Endodermal cell (in vitro differentiated cells): Measurements from ENCODE around the gene VSTM4. TPM values are rescaled to one million over a fixed set of nuclear protein-coding genes. Genes with fewer than 3 reads are reported as not detected.
A peak's percentile ranks its signal among the peaks of the same experiment; 100 is the strongest.

Experiments used
- DNase-seq: peaks from one replicate; pipeline ENCODE4 v3.0.0-alpha.2; 2017
- H3K27ac ChIP-seq: 2 replicates; pipeline ENCODE4 v1.5.1; 2013; ENCODE audit warnings: mild to moderate bottlenecking, low read depth, low read length, moderate library complexity
- H3K27me3 ChIP-seq: 2 replicates; pipeline ENCODE4 v1.6.1; 2013; ENCODE audit warnings: mild to moderate bottlenecking, low read length, moderate library complexity; ENCODE audit not compliant: insufficient read depth, control insufficient read depth, poor library complexity, severe bottlenecking
- H3K36me3 ChIP-seq: 2 replicates; pipeline ENCODE4 v1.7.0; 2013; ENCODE audit warnings: mild to moderate bottlenecking, low read length, moderate library complexity; ENCODE audit not compliant: control insufficient read depth, insufficient read depth
- H3K4me1 ChIP-seq: one replicate; pipeline ENCODE4 v1.7.0; 2013; ENCODE audit warnings: low read length; ENCODE audit not compliant: control insufficient read depth, insufficient read depth
- H3K4me3 ChIP-seq: 2 replicates; pipeline ENCODE4 v1.5.1; 2013; ENCODE audit warnings: mild to moderate bottlenecking, low read length, moderate library complexity
- H3K9ac ChIP-seq: 2 replicates; pipeline ENCODE4 v1.6.1; 2013; ENCODE audit warnings: mild to moderate bottlenecking, low read length, moderate library complexity; ENCODE audit not compliant: poor library complexity, severe bottlenecking; ENCODE audit errors: extremely low read depth
- H3K9me3 ChIP-seq: 2 replicates; pipeline ENCODE4 v1.6.1; 2013; ENCODE audit warnings: mild to moderate bottlenecking, low read length, moderate library complexity; ENCODE audit not compliant: control insufficient read depth
- H3K27ac Mint-ChIP-seq: 2 replicates; pipeline ENCODE4 v1.8.0; 2020; ENCODE audit warnings: mixed read lengths
- H3K27me3 Mint-ChIP-seq: 2 replicates; pipeline ENCODE4 v1.8.0; 2021; ENCODE audit warnings: mild to moderate bottlenecking, mixed read lengths; ENCODE audit not compliant: insufficient read depth
- H3K36me3 Mint-ChIP-seq: 2 replicates; pipeline ENCODE4 v1.8.0; 2020; ENCODE audit warnings: low read depth, mixed read lengths
- H3K4me1 Mint-ChIP-seq: 2 replicates; pipeline ENCODE4 v1.8.0; 2020; ENCODE audit warnings: mixed read lengths
- H3K4me3 Mint-ChIP-seq: 2 replicates; pipeline ENCODE4 v1.8.0; 2020; ENCODE audit warnings: mild to moderate bottlenecking, moderate library complexity, mixed read lengths
- H3K9me3 Mint-ChIP-seq: 2 replicates; pipeline ENCODE4 v1.8.0; 2020; ENCODE audit warnings: mild to moderate bottlenecking, mixed read lengths
- WGBS, 2 experiments: methylation state at CpG; one replicate each; pipeline versions ENCODE4 v1.1.5 to v1.1.7; 2013; ENCODE audit warnings: missing lambda C conversion rate in 2 of 2, mixed read lengths in 1 of 2; ENCODE audit not compliant: insufficient coverage in 1 of 2, insufficient read length in 1 of 2; 5-methylcytosine and 5-hydroxymethylcytosine counted together
- total RNA-seq, 2 donors: library from RNA; stranded (reverse); fragmentation: NEBNext Ultra II Directional in 1 of 2; extraction: Animal tissue kit (Norgen Biotek cat#: 25700) in 1 of 2; gene quantifications; 2 replicates in 1 of 2; 3 replicates in 1 of 2; pipeline ENCODE4 v1.2.1, GENCODE V29; 2021
- TF ChIP-seq, protein P1 (sequence below): fragments of 200-600 bp; sonication (generic); conservative IDR thresholded peaks from 2 replicates; pipeline ENCODE4 v1.5.0; 2021; ENCODE audit warnings: antibody characterized with exemption, mild to moderate bottlenecking

The VSTM4 gene
- total RNA-seq, 2 donors from 2014 or later: 0.51 to 0.77 TPM

DNA sequence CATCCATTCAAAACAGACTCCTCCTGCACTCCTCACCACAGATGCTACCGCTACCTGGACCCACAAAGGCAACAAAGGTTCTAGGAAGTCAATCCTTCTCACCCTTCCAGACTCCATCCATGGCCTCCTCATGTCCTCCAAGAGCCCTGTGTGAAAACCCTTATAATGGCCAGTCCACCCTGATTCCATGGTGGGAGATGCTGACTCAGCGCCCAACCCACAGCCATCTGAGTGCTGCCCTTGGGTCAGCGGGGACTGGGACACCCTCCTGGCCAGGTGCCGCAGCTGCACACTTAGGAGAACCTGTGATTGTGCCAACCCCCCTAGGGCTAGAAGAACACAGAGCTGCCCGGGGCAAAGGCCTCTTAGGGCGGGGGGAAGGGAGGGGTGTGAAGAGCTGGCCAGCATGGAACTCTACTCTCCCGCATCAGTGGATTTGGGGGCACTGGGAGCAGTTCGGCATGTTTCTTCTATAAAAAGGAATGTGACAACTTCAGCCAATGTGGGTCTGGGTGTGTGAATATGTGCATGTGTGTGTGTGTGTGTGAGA is 47.5 kb upstream of the VSTM4 start:
- Histone ChIP-seq H3K4me1 (no peaks in the 10 kb centered on the region), H3K27me3 (no peaks in the 10 kb centered on the region), H3K27ac (no peak overlapping the region), H3K9me3 (no peaks in the 10 kb centered on the region), H3K4me3 (no peak overlapping the region), H3K36me3 (no peaks in the 10 kb centered on the region), H3K9ac (no peak overlapping the region)
- 83 to 92% methylated on average over 1 to 8 of the region's 8 CpGs for WGBS, 2 experiments
- no peaks in the 10 kb centered on the region for H3K27me3 Mint-ChIP-seq
- H3K27ac Mint-ChIP-seq: no peak overlapping the region
- DNase-seq: peak; percentile 38
- no peaks in the 10 kb centered on the region for H3K9me3 Mint-ChIP-seq
- peaks cover 10% of the 10 kb centered on the region for H3K4me1 Mint-ChIP-seq
- TF ChIP-seq, protein P1, sequence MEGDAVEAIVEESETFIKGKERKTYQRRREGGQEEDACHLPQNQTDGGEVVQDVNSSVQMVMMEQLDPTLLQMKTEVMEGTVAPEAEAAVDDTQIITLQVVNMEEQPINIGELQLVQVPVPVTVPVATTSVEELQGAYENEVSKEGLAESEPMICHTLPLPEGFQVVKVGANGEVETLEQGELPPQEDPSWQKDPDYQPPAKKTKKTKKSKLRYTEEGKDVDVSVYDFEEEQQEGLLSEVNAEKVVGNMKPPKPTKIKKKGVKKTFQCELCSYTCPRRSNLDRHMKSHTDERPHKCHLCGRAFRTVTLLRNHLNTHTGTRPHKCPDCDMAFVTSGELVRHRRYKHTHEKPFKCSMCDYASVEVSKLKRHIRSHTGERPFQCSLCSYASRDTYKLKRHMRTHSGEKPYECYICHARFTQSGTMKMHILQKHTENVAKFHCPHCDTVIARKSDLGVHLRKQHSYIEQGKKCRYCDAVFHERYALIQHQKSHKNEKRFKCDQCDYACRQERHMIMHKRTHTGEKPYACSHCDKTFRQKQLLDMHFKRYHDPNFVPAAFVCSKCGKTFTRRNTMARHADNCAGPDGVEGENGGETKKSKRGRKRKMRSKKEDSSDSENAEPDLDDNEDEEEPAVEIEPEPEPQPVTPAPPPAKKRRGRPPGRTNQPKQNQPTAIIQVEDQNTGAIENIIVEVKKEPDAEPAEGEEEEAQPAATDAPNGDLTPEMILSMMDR: no peak
- no peaks in the 10 kb centered on the region for H3K36me3 Mint-ChIP-seq
- no peak overlapping the region for H3K4me3 Mint-ChIP-seq

DNA sequence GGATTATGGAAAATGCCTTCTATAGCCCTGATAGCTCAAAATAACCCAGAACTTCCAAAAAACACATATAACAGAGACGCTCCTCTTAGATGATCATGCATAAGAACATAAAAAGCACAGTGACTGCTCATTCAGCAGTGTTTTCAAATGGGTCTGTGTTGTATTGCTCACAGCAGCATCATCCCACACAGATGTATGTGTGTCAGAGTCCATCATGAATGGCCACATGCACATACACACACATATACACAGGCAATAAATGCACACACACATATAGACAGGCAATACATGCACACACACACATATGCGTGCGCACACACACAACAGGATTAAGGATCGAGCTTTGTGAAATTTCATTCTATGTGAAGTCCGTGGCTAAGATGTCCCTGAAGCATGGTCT is 46.7 kb upstream of the VSTM4 start:
- H3K9me3 Mint-ChIP-seq: no peaks in the 10 kb centered on the region
- TF ChIP-seq, protein P1: no peak
- H3K4me1 Mint-ChIP-seq: peaks cover 7% of the 10 kb centered on the region
- H3K36me3 ChIP-seq: no peaks in the 10 kb centered on the region
- H3K36me3 Mint-ChIP-seq: no peaks in the 10 kb centered on the region
- H3K9ac ChIP-seq: no peak overlapping the region
- no peaks in the 10 kb centered on the region for H3K9me3 ChIP-seq
- no peaks in the 10 kb centered on the region for H3K4me1 ChIP-seq
- H3K4me3 Mint-ChIP-seq: no peak overlapping the region
- WGBS, 2 experiments: 94 to 96% methylated on average over 4 to 5 of the region's 5 CpGs
- no peak overlapping the region for H3K4me3 ChIP-seq
- no peak overlapping the region for H3K27ac ChIP-seq
- no peaks in the 10 kb centered on the region for H3K27me3 Mint-ChIP-seq
- no peaks in the 10 kb centered on the region for H3K27me3 ChIP-seq
- H3K27ac Mint-ChIP-seq: no peak overlapping the region
- peak; percentile 5 for DNase-seq

GRCh38 chr10:49161411-49161997 is 46.2 kb upstream of the VSTM4 start:
- H3K9me3 Mint-ChIP-seq: no peaks in the 10 kb centered on the region
- no peak overlapping the region for H3K4me3 Mint-ChIP-seq
- 60 to 65% methylated on average over 4 to 8 of the region's 8 CpGs for WGBS, 2 experiments
- Histone ChIP-seq H3K27me3 (no peaks in the 10 kb centered on the region), H3K27ac (no peak overlapping the region), H3K4me1 (no peaks in the 10 kb centered on the region), H3K4me3 (no peak overlapping the region), H3K36me3 (no peaks in the 10 kb centered on the region), H3K9ac (no peak overlapping the region), H3K9me3 (no peaks in the 10 kb centered on the region)
- no peak overlapping the region for H3K27ac Mint-ChIP-seq
- peak; percentile 59 for DNase-seq
- H3K4me1 Mint-ChIP-seq: peaks cover 6% of the 10 kb centered on the region
- no peaks in the 10 kb centered on the region for H3K36me3 Mint-ChIP-seq
- H3K27me3 Mint-ChIP-seq: no peaks in the 10 kb centered on the region
- TF ChIP-seq, protein P1: peak; percentile 73
